Adrenal gland (tissue), 12 donors: Measurements from ENCODE around the gene SACM1L. TPM values are rescaled to one million over a fixed set of nuclear protein-coding genes. Genes with fewer than 3 reads are reported as not detected.

Experiments used
- DNase-seq, 7 donors: peaks; one replicate each; pipeline ENCODE4 v3.0.0-alpha.2; 2019 to 2020
- H3K27ac ChIP-seq, 5 donors: fragments of 200-600 bp; sonication (generic) in 4 of 5; 1 replicate in 3 of 5; 2 replicates in 2 of 5; pipeline versions ENCODE4 v1.5.1 to v1.8.0; 2016 to 2020; ENCODE audit warnings: mild to moderate bottlenecking in 1 of 5
- H3K27me3 ChIP-seq: fragments of 200-600 bp; 2 replicates; pipeline ENCODE4 v1.8.0; 2021
- H3K36me3 ChIP-seq, 2 donors: fragments of 200-600 bp; replicated peaks in 1 of 2; 1 replicate in 1 of 2; 2 replicates in 1 of 2; pipeline versions ENCODE4 v1.5.1 to v1.8.0; 2018 to 2022
- H3K4me1 ChIP-seq, 2 donors: fragments of 200-600 bp; replicated peaks in 1 of 2; 1 replicate in 1 of 2; 2 replicates in 1 of 2; pipeline versions ENCODE4 v1.5.1 to v1.8.0; 2018 to 2021
- H3K4me3 ChIP-seq, 4 donors: fragments of 200-600 bp; sonication (generic) in 3 of 4; one replicate each; pipeline ENCODE4 v1.5.1; 2016 to 2018
- H3K9me3 ChIP-seq, 3 donors: fragments of 200-600 bp; sonication (generic) in 1 of 3; replicated peaks in 1 of 3; 1 replicate in 2 of 3; 2 replicates in 1 of 3; pipeline versions ENCODE4 v1.5.1 to v1.8.0; 2016 to 2021
- CTCF ChIP-seq, 6 experiments: fragments of 450-650 bp in 4 of 6; fragments of 200-600 bp in 2 of 6; sonication (generic) in 1 of 6; IDR thresholded peaks; 1 replicate in 5 of 6; 2 replicates in 1 of 6; pipeline versions ENCODE4 v1.5.1 to v1.8.0; 2016 to 2021; ENCODE audit warnings: antibody characterized with exemption in 6 of 6, mild to moderate bottlenecking in 2 of 6, moderate library complexity in 1 of 6
- POLR2A ChIP-seq, 2 donors: fragments of 450-650 bp; IDR thresholded peaks; one replicate each; pipeline ENCODE4 v1.6.1; 2017; ENCODE audit warnings: antibody characterized with exemption in 2 of 2, mild to moderate bottlenecking in 2 of 2, moderate library complexity in 1 of 2
- WGBS, 4 donors: extraction: QIAGEN DNeasy Blood & Tissue Kit in 2 of 4; methylation state at CpG; one replicate each; pipeline versions ENCODE4 v1.1.5 to v1.1.7; 2013 to 2017; 5-methylcytosine and 5-hydroxymethylcytosine counted together
- intact Hi-C, 2 donors: fragments of 100-400 bp; cut with DNase I; formaldehyde crosslinking; loops; one replicate each; pipeline versions ENCODE4 v1.14.1 to v1.15.0; 2022 to 2023
- polyA plus RNA-seq, 3 donors: library from polyadenylated mRNA; stranded (reverse); fragments of 200-250 nt in 2 of 3; fragments of 350-450 nt in 1 of 3; fragmentation: Illumina TruSeq in 1 of 3; extraction: RNeasy Lipid Tissue Mini Kit (QIAGEN cat#74804) in 1 of 3; gene quantifications; one replicate each; pipeline ENCODE4 v1.2.3, GENCODE V29; 2013 to 2014
- total RNA-seq, 9 donors: library from RNA; depleted of rRNA in 4 of 9; stranded (reverse); fragments of >200 nt in 4 of 9; fragments of 120-200 nt in 1 of 9; fragmentation: NEBNext Ultra II Directional in 1 of 9; extraction: Animal tissue kit (Norgen Biotek cat#: 25700) in 1 of 9; gene quantifications; one replicate each; pipeline versions ENCODE4 v1.1.0 to v1.2.4, GENCODE V29; 2013 to 2023
- donor health status: healthy with polysubstance abuse.
- donor health status: Bipolar disorder and iron deficiency.
- donor health status: DM: yes; HTN: yes; CAD: no.
- donor health status: DM: no; HTN: no; CAD: no.
- donor health status: DM: no; HTN: no; CAD: no.
- donor health status: DM: yes; HTN: yes; CAD: no.

The SACM1L gene
- total and polyA plus RNA-seq, 12 donors = 22.5 to 63.2 (median 44.8) TPM

- H3K27me3 ChIP-seq = no peaks in the 10 kb centered on the region
- no peak for DNase-seq
- TF ChIP-seq CTCF (IDR thresholded peaks at IDR 0.05) (no peak), POLR2A (IDR thresholded peaks at IDR 0.05) (no peak)
- WGBS, 4 donors = 80 to 89% (median 85%) methylated on average over 4 of the region's 4 CpGs
- H3K36me3 ChIP-seq = no peaks in the 10 kb centered on the region
- H3K4me3 ChIP-seq = no peak overlapping the region
- H3K9me3 ChIP-seq = no peaks in the 10 kb centered on the region
- peaks cover 0 to 17% of the 10 kb centered on the region in 2 donors for H3K4me1 ChIP-seq
- H3K27ac ChIP-seq = no peak overlapping the region
- intact Hi-C loops = loop anchor here (2.0 to 10.0 kb wide), 4 partner anchors 63 to 433 kb away; partner anchors contain the start of genes LIMD1 (in 1 of the 2) and TMEM158 (in 1 of the 2)
Measured at GRCh38 chr3:45657853-45658252, 31.3 kb upstream of the SACM1L start.

- intact Hi-C loops = loop anchor here (2.0 to 10.0 kb wide), 3 partner anchors 65 to 435 kb away; partner anchors contain the start of genes LIMD1 (in 1 of the 2) and TMEM158 (in 1 of the 2)
- DNase-seq = peak; percentile 53 to 87 (median 75)
- H3K27me3 ChIP-seq = no peaks in the 10 kb centered on the region
- peak; percentile 72 to 89 (median 80) for TF ChIP-seq CTCF (IDR thresholded peaks at IDR 0.05)
- no peak for TF ChIP-seq POLR2A (IDR thresholded peaks at IDR 0.05)
- no peak overlapping the region for H3K4me3 ChIP-seq
- no peaks in the 10 kb centered on the region for H3K36me3 ChIP-seq
- no peak overlapping the region for H3K27ac ChIP-seq
- no peaks in the 10 kb centered on the region for H3K9me3 ChIP-seq
- peaks cover 2 to 27% of the 10 kb centered on the region in 2 donors for H3K4me1 ChIP-seq
- 54 to 64% (median 60%) methylated on average over 19 of the region's 19 CpGs for WGBS, 4 donors
Measured at GRCh38 chr3:45659661-45660566, 29.3 kb upstream of the SACM1L start.

GRCh38 chr3:45660567-45660901, 28.7 kb upstream of the SACM1L start:
- Histone ChIP-seq H3K4me1 (peaks cover 5 to 31% of the 10 kb centered on the region in 2 donors), H3K9me3 (no peaks in the 10 kb centered on the region), H3K27me3 (no peaks in the 10 kb centered on the region), H3K4me3 (no peak overlapping the region), H3K36me3 (no peaks in the 10 kb centered on the region), H3K27ac (no peak overlapping the region)
- no peak for DNase-seq
- WGBS, 4 donors = 81 to 91% (median 88%) methylated on average over 4 to 11 of the region's 11 CpGs
- intact Hi-C loops = no loop called here
- TF ChIP-seq POLR2A (IDR thresholded peaks at IDR 0.05) (no peak), CTCF (IDR thresholded peaks at IDR 0.05) (no peak)

GRCh38 chr3:45664578-45664977, 24.6 kb upstream of the SACM1L start:
- peaks cover 11 to 42% of the 10 kb centered on the region in 2 donors for H3K4me1 ChIP-seq
- intact Hi-C loops = no loop called here
- H3K9me3 ChIP-seq = no peaks in the 10 kb centered on the region
- H3K36me3 ChIP-seq = peaks cover 0 to 10% of the 10 kb centered on the region in 2 donors
- H3K4me3 ChIP-seq = peak overlapping the region in 2 of 4 donors; percentile 10 to 23
- DNase-seq = peak in 6 of 7 donors; percentile 57 to 79 (median 69)
- TF ChIP-seq CTCF (IDR thresholded peaks at IDR 0.05) (no peak), POLR2A (IDR thresholded peaks at IDR 0.05) (no peak)
- WGBS, 4 donors = 24 to 47% (median 28%) methylated on average over 9 to 10 of the region's 10 CpGs
- peak overlapping the region in 1 of 5 donors; percentile 15 for H3K27ac ChIP-seq
- H3K27me3 ChIP-seq = no peaks in the 10 kb centered on the region
